Activated CD8-positive, alpha-beta memory T cell treated with anti-CD3 and anti-CD28 coated beads, Interleukin-2, amount 50 U/mL, for 4 hours (primary cell): ENCODE data around the gene SH3TC2.

Experiments used
- DNase-seq: peaks from one replicate; pipeline ENCODE4 v3.0.0-alpha.2; 2020

Gene SH3TC2

DNA sequence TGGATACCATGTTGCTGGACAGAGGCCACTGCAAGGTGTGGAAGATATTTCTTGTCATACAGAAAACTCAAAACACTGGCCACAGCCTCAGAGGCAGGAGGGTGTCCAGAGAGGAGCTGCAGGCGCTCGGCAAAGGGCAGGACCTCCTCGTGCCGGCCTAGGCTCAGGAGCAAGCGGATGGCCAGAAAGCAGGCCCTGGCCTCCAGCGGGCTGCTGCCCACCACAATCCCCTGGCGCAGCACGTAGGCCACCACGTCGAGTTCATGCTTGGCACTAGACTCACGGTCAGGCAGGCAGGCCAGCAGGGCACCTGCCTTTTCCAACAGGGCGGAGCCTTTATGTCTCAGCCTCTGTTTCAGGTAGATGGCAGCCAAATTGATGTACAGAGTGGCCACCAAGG lies 35.2 kb downstream of the SH3TC2 start:
- no peak for DNase-seq

DNA sequence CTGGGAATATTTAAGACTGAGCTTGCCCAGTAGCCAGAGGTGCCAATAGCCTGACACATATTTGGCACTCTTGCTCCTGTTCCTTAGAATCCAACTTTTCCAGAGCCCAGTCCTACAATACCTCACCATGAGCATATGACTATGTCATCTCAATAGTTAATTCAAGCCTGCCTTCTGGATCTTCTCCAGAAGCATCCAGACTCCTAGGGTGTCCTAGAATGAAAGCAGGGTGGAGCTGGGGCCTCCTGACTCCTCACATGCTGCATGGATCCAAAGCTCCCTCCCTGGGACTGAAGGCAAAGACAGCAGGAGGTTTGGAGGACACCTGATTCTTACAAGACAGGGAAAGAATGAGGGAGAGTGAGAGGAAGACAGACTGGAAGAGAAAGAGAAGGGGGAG lies 37.9 kb downstream of the SH3TC2 start:
- DNase-seq, result no peak

DNA sequence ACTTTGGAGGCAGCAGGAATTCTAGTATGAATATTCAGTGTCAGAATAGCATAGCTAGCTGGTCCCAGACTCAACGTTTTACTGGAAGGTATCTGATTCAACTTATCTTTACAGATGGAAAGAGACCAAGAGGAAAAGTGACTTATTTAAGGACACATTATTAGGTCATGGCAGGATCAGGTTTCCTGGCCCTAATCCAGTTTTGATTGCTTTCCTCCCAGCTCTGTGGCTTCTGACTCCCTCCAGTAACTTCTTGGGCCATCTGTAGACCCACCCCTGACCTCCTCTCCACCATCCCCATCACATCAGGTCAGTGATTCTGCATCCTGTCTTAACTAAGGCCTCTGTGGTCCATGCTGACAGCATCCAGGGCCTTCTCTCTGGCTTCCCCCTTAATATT lies 38.4 kb downstream of the SH3TC2 start:
- DNase-seq, result no peak

DNA sequence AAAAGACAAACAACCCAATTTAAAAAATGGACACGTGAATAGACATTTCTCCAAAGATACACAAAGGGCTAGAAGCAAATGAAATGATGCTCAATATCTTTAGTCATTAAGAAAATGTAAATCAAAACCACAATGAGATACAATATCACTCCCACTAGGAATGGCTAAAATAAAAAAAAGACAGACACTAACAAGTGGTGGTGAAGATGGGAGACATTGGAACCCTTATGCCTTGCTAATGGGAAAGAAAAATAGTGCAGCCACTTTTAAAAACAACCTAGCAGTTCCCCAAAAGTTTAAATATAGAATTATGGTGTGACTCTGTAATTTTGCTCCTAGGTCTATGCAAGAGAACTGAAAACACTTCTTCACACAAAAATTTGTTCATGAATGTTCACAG lies 40.7 kb downstream of the SH3TC2 start:
- no peak for DNase-seq

DNA sequence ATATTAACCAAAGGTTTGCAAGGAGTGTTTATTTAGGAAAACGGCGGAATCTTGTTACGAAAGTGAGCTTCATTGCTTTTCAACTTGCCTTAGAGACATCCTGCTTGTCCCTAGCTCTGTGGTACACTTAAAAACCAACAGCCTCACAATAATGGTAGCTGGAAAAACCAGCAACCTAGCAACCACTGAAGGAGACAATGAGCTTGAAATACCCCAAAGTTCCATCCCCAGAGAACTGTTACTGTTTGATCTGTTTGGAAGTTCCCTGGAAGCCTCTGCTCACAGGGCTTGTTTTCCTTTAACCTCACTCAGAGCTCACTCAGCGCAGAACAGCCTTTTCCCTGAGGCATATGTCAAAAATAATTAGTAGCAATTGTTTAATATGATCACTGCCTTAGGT lies 43.2 kb downstream of the SH3TC2 start:
- no peak for DNase-seq

DNA sequence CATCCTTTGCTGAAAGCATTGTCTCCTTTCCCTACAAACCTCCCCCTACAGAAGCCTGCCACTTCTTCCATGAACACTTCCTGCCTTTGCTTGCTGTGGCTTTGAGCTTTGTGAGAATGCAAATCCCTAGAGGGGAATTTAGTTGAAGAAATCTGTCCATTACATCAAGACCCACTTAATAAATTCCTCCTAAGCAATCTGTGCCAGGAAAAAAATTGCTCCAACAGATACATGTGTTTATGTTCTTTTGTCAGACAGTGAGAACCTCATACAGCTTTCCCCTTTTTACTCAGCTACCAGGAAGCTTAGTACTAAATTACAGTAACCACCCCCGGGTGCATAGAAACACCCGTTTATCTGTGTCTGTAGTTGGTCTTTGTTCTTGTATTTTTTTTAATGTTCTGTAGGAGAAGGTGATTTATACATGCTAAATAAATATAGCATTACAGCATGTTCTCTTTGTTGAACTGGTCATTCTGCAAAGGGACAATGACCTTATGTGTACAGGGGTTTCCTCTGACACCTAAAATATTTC lies 43.9 kb downstream of the SH3TC2 start:
- no peak for DNase-seq

DNA sequence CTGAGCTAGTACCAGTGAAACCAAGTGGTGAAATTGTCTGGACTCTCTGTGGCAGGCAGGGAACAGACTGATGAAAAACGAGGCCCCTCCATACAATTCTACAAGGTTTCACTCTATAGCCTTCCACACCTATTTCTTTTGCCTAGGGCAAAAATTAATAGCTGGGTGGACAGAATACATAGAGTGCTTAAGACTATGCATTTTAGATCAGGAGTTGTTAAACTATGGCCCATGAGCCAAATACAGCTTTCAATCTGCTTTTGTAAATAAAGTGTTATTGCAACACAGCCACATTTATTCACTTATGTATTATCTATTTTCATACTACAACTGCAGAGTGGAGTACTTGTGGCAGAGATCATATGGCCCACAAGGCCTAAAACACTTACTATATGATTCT lies 45.2 kb downstream of the SH3TC2 start:
- DNase-seq, result no peak

DNA sequence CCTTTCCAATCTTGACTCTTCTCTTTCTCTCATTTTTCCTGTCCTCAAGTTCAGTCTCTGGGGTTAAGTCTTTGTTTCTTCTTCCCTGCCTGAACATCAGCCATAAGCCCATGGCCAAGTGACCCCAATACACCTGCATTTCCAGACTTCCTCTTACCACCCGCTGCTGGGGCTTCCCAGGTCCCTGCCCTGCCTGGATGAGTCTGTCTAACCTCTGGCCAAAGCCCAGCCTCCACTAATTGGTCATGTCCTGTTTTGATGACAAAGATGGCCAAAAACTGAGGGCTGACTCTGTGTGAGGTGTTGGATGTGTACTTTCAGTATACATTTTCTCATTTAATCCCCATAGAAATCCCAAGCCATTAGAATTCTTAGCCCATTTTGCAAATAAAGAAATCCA lies 47.3 kb downstream of the SH3TC2 start:
- DNase-seq, result no peak

DNA sequence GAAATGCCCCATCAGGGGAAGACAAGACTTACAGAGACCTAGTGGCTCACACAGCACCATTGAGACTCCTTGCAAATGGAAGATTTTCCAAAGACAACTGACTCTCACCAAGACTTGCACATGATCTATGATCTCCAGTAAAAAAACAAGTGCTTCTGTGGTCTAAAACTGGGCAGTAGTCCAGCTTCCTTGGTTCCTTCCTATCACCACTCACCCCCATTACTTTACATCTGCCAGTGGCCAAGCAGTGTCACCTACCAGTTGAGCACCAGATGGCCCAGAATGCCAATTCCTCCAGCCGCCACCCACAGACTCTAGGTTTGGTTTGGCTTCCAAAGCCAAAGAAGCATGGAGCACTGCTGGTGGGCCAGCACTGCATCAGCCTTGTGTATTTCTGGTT lies 47.7 kb downstream of the SH3TC2 start:
- DNase-seq, result no peak

DNA sequence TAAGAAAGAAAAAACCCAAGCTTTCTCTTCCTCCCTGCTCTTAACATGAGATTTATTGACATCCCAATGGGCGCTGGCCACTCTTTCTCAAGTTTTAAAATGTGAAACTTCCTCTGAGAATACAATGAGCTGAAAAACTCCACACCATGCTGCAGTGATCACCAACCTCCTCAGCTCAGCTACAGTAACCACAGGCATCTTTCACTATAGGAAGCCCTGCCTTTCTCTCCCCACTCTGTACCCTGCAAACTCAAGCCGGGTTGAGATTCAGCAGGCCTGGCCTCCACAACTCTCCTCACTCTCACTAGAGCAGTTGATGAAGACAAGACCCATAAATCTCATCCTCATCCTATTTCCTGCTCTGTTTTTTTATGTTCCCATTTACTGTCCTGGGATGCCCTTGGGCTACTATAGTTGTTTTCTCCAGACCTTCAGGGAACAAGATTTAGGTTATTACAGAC lies 48.3 kb downstream of the SH3TC2 start:
- DNase-seq, result no peak

DNA sequence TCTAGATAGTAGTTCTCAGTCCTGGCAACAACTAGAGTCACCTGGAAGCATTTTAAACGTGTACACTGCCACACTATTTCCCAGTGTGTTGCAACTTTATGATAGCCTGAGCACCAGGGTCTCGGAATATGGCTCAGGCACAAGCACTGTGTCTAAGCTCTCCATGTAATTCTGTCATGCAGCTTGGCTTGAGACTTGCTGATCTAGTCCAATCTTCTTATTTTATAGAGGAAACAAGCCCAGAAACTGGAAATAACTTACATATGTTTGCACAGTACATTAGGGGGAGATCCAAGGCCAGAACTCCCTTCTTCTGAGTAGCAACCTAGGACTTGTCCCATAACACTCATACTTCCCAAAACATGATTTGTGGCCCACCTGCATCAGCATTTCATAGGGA lies 49.1 kb downstream of the SH3TC2 start:
- DNase-seq, result no peak

DNA sequence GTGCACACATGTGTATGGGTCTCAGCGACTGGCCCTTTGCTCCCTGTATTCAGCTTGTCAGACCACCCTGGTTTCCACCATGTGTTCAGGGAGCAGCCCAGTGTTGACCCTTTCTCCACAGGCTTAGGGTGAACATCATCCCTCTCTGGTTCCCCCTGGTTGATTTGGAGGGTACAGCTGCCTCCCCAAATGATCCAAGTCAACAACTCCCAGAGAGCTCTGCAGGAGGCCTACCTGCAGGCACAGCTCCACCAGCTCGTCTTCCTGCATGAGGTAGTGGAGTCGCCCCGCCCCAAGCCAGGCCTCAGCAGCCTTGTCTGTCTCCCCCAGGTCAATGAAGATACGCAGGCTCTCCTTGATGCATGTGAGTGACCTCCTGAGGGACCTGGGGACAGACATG lies 50.5 kb downstream of the SH3TC2 start:
- DNase-seq, result no peak

DNA sequence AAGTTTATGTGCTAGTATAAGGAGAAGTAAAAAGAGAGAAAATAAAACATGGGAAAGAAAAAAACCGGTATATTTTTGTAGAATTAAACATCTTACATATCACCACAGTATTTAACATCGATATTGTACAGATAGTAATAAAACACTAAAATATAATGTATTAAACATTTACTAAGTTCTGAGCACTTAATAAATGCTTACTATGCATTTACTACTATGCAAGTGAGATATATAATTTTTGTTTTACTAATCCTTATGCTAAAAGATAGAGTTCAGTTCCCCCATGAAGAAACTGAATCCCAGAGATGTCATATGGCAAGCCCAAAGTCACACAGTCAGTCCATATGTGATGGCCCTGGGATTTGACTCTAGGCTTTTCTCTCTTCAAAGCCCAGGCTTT lies 51.1 kb downstream of the SH3TC2 start:
- no peak for DNase-seq

DNA sequence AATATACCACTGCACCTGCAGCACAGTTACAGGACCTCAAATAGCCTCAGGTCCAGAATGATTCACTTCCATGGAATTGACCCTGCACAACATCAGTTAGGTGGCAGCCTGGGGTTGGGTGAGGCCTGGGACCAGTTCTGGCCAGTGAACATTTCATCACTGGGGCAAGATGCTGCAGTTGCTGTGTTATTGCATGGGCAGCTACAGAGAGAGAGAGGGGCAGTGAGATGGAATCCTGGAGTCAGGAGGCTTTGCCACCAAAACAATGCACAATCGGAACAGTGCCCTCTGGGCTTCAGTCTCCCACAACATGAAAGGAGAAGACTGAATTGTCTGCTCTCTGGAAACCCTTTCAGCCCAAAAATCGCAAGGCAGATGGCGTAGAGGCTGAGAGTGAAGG lies 51.8 kb downstream of the SH3TC2 start:
- DNase-seq, result no peak

DNA sequence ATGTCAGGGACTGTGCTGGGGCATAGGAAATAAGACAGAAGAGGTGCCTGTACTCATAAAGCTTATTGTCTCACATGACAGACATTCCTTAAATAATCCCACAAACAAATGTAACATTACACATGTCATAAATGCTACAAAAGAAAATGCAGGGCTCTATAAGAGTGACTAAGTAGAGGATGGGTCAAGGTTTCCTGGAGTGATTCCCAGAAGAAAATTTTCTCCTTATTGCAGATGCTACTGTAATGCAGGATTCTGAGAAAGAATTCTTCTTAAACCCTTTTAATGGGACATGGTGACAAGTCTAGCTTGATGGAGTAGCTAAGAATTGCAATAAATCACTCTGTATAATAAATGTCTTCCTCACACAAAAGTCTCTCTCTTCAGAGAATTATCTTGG lies 55.7 kb downstream of the SH3TC2 start:
- DNase-seq, result no peak

DNA sequence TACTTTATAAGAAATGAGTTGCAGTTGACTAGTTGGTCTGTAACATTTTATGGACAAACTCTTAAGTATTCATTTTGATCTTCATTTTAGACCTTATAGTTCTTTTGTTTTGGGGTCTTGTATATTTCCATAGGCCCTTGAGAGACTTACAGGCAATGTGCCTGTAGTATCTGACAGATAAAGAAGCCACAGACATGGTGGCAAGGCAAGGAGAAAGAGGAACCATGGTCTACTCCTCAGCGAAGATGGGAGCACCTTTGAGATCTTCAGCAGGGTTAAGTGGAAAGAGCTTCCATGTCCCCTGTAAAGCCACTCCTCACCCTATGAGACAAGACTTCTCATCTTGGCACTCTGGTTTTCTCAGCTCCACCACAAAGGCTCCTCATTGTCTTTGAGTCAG lies 56.4 kb downstream of the SH3TC2 start:
- DNase-seq, result no peak

DNA sequence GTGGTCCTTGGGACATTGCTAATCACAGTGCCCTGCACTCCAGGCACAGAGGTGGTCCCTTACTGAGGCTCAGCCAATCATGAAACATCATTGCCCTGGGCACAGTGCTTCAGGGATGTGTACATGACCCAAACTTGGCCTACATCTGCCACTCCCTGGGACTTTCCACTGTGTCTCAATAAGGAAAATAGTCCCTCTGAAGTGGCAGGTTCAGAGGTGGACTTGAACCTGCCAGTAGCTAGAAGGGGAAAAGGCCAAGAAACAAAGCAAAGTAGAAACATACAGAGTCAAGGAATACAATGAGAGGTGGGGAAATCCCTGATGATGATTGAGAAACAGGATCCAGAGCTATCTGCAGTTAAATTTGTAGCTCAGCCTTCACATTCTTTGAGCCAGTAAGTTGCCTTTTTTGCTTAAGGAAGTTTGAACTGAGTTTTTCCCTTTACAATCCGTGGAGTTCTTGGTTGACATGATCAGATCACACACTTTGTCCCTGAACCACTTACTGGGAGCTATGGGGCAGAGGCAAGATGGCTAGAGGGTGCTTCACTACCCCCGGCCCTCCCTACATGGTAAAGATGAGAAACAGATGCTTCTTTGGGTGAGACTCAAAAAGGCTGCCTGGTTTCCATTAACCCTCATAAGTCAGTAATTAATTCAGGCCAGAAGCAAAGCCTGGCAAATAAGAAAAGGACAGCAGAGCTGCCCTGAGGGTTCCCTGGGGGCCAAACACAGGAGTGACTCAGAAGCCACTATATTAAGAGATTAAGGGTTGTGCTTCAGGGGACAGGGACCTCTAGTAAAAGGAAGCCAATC lies 57.6 kb downstream of the SH3TC2 start:
- DNase-seq, result no peak

DNA sequence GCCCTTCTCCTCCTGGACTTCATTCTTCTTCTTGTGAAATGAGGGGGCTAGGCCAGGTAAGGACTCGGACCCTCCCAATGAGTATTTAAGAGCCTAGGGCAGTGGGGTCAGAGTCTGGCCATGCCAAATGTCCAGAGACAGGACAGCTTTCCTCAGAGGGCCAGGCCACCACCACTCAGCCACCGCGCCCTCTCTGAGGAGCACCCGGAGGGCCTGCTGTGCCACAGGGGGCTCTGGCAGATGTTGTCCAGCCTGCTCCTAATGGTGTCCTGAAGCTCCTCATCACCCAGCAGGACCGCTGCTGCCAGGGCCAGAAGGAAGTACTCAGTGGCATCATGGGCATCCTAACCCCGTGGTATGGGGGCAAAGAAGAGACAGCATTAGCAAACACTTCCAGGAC lies 58.3 kb downstream of the SH3TC2 start:
- DNase-seq, result no peak

DNA sequence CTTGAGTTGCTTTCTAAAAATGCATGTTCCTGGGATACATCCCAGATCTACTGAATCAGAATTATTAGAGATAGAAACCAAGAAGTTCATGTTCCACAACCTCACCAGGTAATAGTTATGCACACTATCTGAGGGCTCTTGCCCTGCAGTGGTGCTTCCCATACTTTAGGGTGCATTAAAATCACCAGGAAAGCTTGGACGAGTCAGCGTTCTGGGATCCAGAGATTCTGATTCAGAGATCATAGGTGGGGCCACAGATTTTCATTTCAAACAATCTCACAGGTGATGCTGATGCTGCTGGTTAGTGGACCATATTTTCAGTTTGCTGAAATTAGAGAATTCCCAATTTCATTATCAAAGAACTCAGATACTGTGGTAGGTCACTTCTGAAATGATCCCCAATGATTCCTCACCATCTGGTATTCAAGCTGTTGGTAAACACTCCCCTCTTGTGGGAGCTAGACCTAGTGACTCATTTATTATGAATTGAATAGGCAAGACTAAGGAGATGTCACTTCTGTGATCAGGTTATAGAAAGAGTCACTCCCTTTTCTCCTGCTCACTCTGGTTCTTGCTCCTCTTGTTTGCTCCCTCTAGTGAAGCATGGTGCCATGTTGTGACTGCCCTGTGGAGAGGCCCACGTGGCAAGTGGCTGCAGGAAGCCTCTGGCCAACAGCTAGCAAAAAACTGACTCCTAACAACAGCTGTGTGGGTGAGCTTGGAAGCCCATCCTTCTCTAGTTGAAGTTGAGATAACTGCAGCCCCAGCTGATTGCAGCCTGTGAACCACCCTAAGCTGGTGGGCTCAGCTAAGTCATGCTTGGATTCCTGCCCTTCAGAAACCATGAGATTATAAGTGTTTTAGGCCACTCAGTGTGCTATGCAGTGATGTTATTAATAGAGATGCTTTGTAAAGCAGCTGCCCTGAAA lies 59.8 kb downstream of the SH3TC2 start:
- no peak for DNase-seq

DNA sequence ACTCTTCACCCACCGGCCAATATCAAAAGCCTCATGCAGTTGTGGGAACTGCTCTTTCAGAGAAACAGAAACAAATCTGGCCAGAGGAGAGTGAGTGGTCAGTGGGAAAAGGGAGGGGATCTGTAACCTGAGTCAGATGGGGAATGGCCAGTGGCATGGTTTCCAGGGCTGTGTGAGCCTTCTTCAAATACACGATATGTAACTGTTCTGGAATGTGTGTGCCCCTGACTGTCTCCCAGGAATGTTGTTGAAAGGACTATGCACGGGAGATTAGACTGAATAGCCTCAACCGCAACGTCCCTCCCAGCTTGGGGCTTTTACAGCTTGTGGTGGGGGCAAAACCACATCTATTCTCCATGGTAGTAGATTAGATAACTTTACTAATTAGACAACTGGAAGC lies 60.8 kb downstream of the SH3TC2 start:
- DNase-seq, result no peak

DNA sequence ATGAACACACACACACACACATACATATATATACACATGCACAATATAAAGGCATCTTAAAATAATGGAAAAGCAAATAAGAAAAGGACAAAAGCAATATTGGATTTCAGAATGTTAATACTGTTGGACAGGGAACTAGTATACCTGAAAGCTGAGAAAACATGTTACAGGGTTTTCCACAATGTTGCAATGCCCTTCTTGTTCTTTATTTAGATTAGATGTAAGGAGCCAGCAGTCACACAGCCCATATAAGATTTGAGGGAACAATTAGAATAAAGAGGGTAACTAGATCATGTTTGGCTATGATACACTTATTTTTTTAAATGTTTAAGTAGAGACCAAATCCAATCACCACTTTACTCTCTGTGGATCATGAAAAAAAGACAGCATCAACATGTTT lies 61.7 kb downstream of the SH3TC2 start:
- no peak for DNase-seq

DNA sequence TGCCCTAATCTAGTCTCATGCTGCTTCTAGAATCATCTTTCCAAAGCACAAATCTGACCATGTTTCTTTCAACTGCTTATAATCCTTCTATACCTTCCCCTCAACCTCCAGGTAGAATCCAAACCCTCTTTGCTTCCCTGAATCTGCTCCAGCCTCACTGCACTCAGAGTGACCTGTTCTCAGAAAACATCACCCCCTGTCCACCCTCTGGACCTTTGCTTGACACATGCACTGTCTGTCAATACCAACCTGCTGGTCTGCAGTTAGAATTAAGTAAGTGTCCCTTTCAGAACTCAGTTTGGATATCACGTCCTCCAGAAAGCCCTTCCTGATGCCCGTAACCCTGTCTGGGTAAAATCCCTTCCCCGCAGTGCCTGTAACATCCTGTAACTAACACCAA lies 63.1 kb downstream of the SH3TC2 start:
- DNase-seq, result no peak

DNA sequence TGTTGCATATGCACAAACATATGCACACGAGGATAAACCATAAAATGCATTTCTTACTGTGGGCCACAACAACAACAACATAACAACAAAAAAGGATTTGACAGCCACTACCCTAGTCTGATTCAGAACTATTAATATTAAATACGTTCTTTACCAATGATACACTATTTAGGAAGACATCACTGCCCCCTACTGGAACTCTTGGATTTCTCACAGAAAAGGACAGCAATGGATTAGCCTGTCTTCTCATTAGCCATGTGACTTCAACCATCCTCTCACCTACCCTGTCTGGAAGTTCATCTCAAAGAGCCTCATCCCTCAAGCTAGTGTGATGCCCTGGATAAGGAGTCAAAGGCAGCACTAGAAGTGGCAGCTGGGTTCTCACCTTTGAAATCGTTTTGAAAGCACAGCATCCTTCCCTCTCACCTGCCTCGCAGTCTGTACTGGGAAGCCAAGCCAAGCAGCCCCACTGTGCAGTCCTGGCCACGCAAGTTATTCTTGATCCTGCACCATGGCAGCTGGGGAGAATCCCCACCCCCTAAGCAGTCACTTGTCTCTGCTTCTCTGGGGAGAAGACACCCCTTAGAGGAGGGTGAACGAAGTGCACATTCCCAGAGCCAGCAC lies 64.6 kb downstream of the SH3TC2 start:
- no peak for DNase-seq
